ENCODE results near the gene CRX. TPM values are rescaled to one million over a fixed set of nuclear protein-coding genes. Genes with fewer than 3 reads are reported as not detected.
A peak's percentile ranks its signal among the peaks of the same experiment; 100 is the strongest.

The CRX gene
- total and polyA plus RNA-seq, 2 of the 13 experiments (the other 11 are each of a cell fraction or from before 2014, with no cell fraction given) = not detected

- TF ChIP-seq, protein P1, sequence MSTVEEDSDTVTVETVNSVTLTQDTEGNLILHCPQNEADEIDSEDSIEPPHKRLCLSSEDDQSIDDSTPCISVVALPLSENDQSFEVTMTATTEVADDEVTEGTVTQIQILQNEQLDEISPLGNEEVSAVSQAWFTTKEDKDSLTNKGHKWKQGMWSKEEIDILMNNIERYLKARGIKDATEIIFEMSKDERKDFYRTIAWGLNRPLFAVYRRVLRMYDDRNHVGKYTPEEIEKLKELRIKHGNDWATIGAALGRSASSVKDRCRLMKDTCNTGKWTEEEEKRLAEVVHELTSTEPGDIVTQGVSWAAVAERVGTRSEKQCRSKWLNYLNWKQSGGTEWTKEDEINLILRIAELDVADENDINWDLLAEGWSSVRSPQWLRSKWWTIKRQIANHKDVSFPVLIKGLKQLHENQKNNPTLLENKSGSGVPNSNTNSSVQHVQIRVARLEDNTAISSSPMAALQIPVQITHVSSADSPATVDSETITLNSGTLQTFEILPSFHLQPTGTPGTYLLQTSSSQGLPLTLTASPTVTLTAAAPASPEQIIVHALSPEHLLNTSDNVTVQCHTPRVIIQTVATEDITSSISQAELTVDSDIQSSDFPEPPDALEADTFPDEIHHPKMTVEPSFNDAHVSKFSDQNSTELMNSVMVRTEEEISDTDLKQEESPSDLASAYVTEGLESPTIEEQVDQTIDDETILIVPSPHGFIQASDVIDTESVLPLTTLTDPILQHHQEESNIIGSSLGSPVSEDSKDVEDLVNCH (CRISPR knock-in tag; IDR thresholded peaks at IDR 0.05) = no peak
- TF ChIP-seq THAP8 (CRISPR knock-in tag; IDR thresholded peaks at IDR 0.05; ENCODE audit: borderline replicate concordance) = no peak
- TF ChIP-seq ZNF563 (CRISPR knock-in tag; IDR thresholded peaks at IDR 0.05) = no peak
- TF ChIP-seq, protein P2, sequence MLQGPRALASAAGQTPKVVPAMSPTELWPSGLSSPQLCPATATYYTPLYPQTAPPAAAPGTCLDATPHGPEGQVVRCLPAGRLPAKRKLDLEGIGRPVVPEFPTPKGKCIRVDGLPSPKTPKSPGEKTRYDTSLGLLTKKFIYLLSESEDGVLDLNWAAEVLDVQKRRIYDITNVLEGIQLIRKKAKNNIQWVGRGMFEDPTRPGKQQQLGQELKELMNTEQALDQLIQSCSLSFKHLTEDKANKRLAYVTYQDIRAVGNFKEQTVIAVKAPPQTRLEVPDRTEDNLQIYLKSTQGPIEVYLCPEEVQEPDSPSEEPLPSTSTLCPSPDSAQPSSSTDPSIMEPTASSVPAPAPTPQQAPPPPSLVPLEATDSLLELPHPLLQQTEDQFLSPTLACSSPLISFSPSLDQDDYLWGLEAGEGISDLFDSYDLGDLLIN (CRISPR knock-in tag; IDR thresholded peaks at IDR 0.05; ENCODE audit: borderline replicate concordance) = no peak
- no peak for TF ChIP-seq ZBTB1 (CRISPR knock-in tag; IDR thresholded peaks at IDR 0.05; ENCODE audit: borderline replicate concordance)
- 0 out of 2 replicates have a peak, but pooled peaks have one; percentile 54 for TF ChIP-seq ESRRA (CRISPR knock-in tag; IDR thresholded peaks at IDR 0.05; ENCODE audit: low read depth)
- TF ChIP-seq, protein P3, sequence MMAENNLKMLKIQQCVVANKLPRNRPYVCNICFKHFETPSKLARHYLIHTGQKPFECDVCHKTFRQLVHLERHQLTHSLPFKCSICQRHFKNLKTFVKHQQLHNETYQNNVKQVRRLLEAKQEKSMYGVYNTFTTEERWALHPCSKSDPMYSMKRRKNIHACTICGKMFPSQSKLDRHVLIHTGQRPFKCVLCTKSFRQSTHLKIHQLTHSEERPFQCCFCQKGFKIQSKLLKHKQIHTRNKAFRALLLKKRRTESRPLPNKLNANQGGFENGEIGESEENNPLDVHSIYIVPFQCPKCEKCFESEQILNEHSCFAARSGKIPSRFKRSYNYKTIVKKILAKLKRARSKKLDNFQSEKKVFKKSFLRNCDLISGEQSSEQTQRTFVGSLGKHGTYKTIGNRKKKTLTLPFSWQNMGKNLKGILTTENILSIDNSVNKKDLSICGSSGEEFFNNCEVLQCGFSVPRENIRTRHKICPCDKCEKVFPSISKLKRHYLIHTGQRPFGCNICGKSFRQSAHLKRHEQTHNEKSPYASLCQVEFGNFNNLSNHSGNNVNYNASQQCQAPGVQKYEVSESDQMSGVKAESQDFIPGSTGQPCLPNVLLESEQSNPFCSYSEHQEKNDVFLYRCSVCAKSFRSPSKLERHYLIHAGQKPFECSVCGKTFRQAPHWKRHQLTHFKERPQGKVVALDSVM (CRISPR knock-in tag; IDR thresholded peaks at IDR 0.05) = peak; percentile 17; the same call in 1 of the 2 replicates
- peak; percentile 86 for TF ChIP-seq BCL6 (CRISPR knock-in tag; IDR thresholded peaks at IDR 0.05)
- TF ChIP-seq RBM39 (IDR thresholded peaks at IDR 0.05; ENCODE audit: low read depth, low read length, poor library complexity, severe bottlenecking) = no peak
- peak; percentile 95 for TF ChIP-seq GATAD2A (CRISPR knock-in tag; IDR thresholded peaks at IDR 0.05)
- TF ChIP-seq ZNF264 (CRISPR knock-in tag; IDR thresholded peaks at IDR 0.05) = peak; percentile 86
- TF ChIP-seq ZFP37 (CRISPR knock-in tag; IDR thresholded peaks at IDR 0.05; ENCODE audit: borderline replicate concordance) = 0 out of 2 replicates have a peak, but pooled peaks have one; percentile 51
- peak; percentile 62 for TF ChIP-seq DMAP1 (CRISPR knock-in tag; IDR thresholded peaks at IDR 0.05)
- TF ChIP-seq EED (CRISPR knock-in tag; IDR thresholded peaks at IDR 0.05) = no peak
- TF ChIP-seq ARNT2 (CRISPR knock-in tag; IDR thresholded peaks at IDR 0.05; ENCODE audit: low read depth) = 0 out of 2 replicates have a peak, but pooled peaks have one; percentile 50
- TF ChIP-seq HMGA1 (CRISPR knock-in tag; conservative IDR thresholded peaks at IDR 0.05) = no peak
- peak; percentile 71 for TF ChIP-seq THAP11 (CRISPR knock-in tag; IDR thresholded peaks at IDR 0.05)
- TF ChIP-seq ADNP (CRISPR knock-in tag; IDR thresholded peaks at IDR 0.05) = no peak
- peak; percentile 86; the same call in 1 of the 2 replicates for TF ChIP-seq SNAPC2 (CRISPR knock-in tag; IDR thresholded peaks at IDR 0.05)
- TF ChIP-seq RAD51 (IDR thresholded peaks at IDR 0.05; ENCODE audit: borderline replicate concordance) = no peak
- TF ChIP-seq PCBP2 (optimal IDR thresholded peaks at IDR 0.05; ENCODE audit: low read depth, low read length, poor library complexity, severe bottlenecking) = no peak
- 0 out of 2 replicates have a peak, but pooled peaks have one; percentile 6 for TF ChIP-seq CTCF (CRISPR knock-in tag; IDR thresholded peaks at IDR 0.05)
- no peak; the same call in 1 of the 2 replicates for TF ChIP-seq SRF (IDR thresholded peaks at IDR 0.05; ENCODE audit: low read depth, low read length)
- TF ChIP-seq SSRP1 (CRISPR knock-in tag; IDR thresholded peaks at IDR 0.05) = peak; percentile 74; the same call in 1 of the 2 replicates
Observed at GRCh38 chr19:47886010-47886559, 64.3 kb downstream of the CRX start, which contains the start of gene SULT2A1 (continued).

Measured in HepG2 (cell line).